Thoracic aorta (tissue), 2 donors: ENCODE results near the gene SPATS1. TPM values are rescaled to one million over a fixed set of nuclear protein-coding genes. Genes with fewer than 3 reads are reported as not detected.

Experiments
- ATAC-seq: fragments of 150-250 bp; one replicate; pipeline ENCODE4 v1.8.0; 2017; ENCODE audit warnings: low read depth; ENCODE audit not compliant: insufficient number of reproducible peaks, low FRiP score
- DNase-seq: peaks from one replicate; pipeline ENCODE4 v3.0.0-alpha.2; 2020; ENCODE audit warnings: low spot score
- H3K27ac ChIP-seq, 2 donors: fragments of 200-600 bp; sonication (generic); 1 replicate in 1 of 2; 2 replicates in 1 of 2; pipeline ENCODE4 v1.5.1; 2016; ENCODE audit warnings: mild to moderate bottlenecking in 2 of 2, moderate library complexity in 2 of 2
- H3K27me3 ChIP-seq: fragments of 200-600 bp; sonication (generic); replicated peaks from 2 replicates; pipeline ENCODE4 v1.6.0; 2016; ENCODE audit warnings: mild to moderate bottlenecking; ENCODE audit not compliant: insufficient read depth
- H3K36me3 ChIP-seq: fragments of 200-600 bp; sonication (generic); one replicate; pipeline ENCODE4 v1.5.1; 2016
- H3K4me1 ChIP-seq, 2 donors: fragments of 200-600 bp; sonication (generic); 1 replicate in 1 of 2; 2 replicates in 1 of 2; pipeline versions ENCODE4 v1.5.1 to v1.6.0; 2016; ENCODE audit warnings: low read depth in 2 of 2, mild to moderate bottlenecking in 1 of 2; ENCODE audit not compliant: control insufficient read depth in 1 of 2
- H3K4me3 ChIP-seq: fragments of 200-600 bp; sonication (generic); 2 replicates; pipeline ENCODE4 v1.5.1; 2016; ENCODE audit warnings: mild to moderate bottlenecking
- H3K9me3 ChIP-seq: fragments of 200-600 bp; sonication (generic); 2 replicates; pipeline ENCODE4 v1.5.1; 2016
- total RNA-seq, 2 donors: library from RNA; depleted of rRNA; stranded (reverse); fragments of >200 nt; gene quantifications; one replicate each; pipeline versions ENCODE4 v1.1.0 to v1.2.3, GENCODE V29; 2016
- TF ChIP-seq, protein P1 (sequence below): fragments of 200-600 bp; sonication (generic); IDR thresholded peaks from one replicate; pipeline ENCODE4 v1.5.1; 2019; ENCODE audit warnings: antibody characterized with exemption

The SPATS1 gene
- total RNA-seq, 2 donors from 2014 or later, result not detected

GRCh38 chr6:44302856-44303255 is 39.6 kb upstream of the SPATS1 start:
- Histone ChIP-seq H3K36me3 (peaks cover 50% of the 10 kb centered on the region), H3K27me3 (no peaks in the 10 kb centered on the region), H3K4me1 (peaks cover under 1 to 3% of the 10 kb centered on the region in 2 donors), H3K9me3 (no peaks in the 10 kb centered on the region), H3K27ac (no peak overlapping the region), H3K4me3 (no peak overlapping the region)
- no peak for DNase-seq
- no peak for ATAC-seq
- TF ChIP-seq, protein P1, sequence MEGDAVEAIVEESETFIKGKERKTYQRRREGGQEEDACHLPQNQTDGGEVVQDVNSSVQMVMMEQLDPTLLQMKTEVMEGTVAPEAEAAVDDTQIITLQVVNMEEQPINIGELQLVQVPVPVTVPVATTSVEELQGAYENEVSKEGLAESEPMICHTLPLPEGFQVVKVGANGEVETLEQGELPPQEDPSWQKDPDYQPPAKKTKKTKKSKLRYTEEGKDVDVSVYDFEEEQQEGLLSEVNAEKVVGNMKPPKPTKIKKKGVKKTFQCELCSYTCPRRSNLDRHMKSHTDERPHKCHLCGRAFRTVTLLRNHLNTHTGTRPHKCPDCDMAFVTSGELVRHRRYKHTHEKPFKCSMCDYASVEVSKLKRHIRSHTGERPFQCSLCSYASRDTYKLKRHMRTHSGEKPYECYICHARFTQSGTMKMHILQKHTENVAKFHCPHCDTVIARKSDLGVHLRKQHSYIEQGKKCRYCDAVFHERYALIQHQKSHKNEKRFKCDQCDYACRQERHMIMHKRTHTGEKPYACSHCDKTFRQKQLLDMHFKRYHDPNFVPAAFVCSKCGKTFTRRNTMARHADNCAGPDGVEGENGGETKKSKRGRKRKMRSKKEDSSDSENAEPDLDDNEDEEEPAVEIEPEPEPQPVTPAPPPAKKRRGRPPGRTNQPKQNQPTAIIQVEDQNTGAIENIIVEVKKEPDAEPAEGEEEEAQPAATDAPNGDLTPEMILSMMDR, result no peak

GRCh38 chr6:44303842-44304241 is 38.6 kb upstream of the SPATS1 start:
- ATAC-seq, result no peak
- no peaks in the 10 kb centered on the region for H3K9me3 ChIP-seq
- H3K4me1 ChIP-seq, result no peaks in the 10 kb centered on the region
- TF ChIP-seq, protein P1, result no peak
- no peak for DNase-seq
- H3K4me3 ChIP-seq, result no peak overlapping the region
- H3K27ac ChIP-seq, result no peak overlapping the region
- H3K36me3 ChIP-seq, result peaks cover 50% of the 10 kb centered on the region
- no peaks in the 10 kb centered on the region for H3K27me3 ChIP-seq

- ATAC-seq, result no peak
- DNase-seq, result no peak
- TF ChIP-seq, protein P1, result peak; percentile 70
Measured at GRCh38 chr6:44304282-44305199, 37.9 kb upstream of the SPATS1 start.

DNA sequence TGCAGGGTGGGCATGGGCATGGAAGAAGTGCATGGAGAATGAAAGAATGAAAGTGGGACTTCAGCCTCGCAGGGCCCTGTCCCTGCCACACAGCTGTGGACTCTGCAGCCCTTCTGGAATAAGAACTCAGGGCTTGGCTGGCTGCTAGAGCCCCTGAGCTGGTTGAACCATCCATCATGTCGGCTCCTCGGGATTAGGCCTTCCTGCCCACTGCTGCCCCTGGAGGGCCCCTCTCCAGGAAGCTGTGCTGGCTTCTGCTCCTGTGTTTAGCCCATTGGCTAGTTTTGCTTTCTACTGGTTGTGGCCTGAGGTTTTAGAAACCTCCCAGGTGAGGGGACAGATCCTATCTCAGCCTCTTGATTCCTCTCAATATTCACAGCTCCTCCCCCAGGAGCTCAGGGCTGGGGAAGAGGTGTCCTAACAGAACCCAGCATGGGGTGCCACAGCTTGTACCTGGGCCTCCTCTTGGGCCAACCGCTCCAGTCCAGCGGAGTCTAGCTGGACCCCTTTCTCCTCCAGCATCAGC is 37.2 kb upstream of the SPATS1 start:
- DNase-seq (no peak), ATAC-seq (no peak)
- H3K36me3 ChIP-seq, result peaks cover 54% of the 10 kb centered on the region

More at GRCh38 chr6:44304282-44305199, 37.9 kb upstream of the SPATS1 start:
- Histone ChIP-seq H3K27ac (no peak overlapping the region), H3K4me3 (no peak overlapping the region), H3K36me3 (peaks cover 50% of the 10 kb centered on the region), H3K4me1 (no peaks in the 10 kb centered on the region), H3K27me3 (no peaks in the 10 kb centered on the region), H3K9me3 (no peaks in the 10 kb centered on the region)

GRCh38 chr6:44306710-44307109 is 35.7 kb upstream of the SPATS1 start:
- Histone ChIP-seq H3K9me3 (no peaks in the 10 kb centered on the region), H3K36me3 (peaks cover 53% of the 10 kb centered on the region), H3K4me1 (peaks cover 0 to under 1% of the 10 kb centered on the region in 2 donors), H3K4me3 (no peak overlapping the region), H3K27ac (no peak overlapping the region), H3K27me3 (no peaks in the 10 kb centered on the region)
- no peak for DNase-seq
- TF ChIP-seq, protein P1, result no peak
- no peak for ATAC-seq

More for the DNA sequence above, 37.2 kb upstream of the SPATS1 start:
- no peak overlapping the region for H3K27ac ChIP-seq
- H3K9me3 ChIP-seq, result no peaks in the 10 kb centered on the region
- no peak overlapping the region for H3K4me3 ChIP-seq
- H3K4me1 ChIP-seq, result no peaks in the 10 kb centered on the region
- no peaks in the 10 kb centered on the region for H3K27me3 ChIP-seq
- TF ChIP-seq, protein P1, result no peak
